Measurements from ENCODE around the gene SYN1.

Gene SYN1

DNA sequence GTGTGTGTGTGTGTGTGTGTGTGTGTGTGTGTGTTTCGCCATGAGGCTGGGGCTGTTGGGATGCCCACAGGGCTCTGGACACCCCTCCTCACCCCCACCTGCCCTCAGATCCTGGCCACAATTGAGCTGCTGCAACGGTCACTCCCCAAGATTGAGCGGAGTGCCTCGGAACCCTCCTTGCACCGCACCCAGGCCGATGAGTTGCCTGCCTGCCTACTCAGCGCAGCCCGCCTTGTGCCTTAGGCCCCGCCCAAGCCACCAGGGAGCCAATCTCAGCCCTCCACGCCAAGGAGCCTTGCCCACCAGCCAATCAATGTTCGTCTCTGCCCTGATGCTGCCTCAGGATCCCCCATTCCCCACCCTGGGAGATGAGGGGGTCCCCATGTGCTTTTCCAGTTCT is 48.4 kb downstream of the SYN1 start:
- FAIRE-seq, result no peak

DNA sequence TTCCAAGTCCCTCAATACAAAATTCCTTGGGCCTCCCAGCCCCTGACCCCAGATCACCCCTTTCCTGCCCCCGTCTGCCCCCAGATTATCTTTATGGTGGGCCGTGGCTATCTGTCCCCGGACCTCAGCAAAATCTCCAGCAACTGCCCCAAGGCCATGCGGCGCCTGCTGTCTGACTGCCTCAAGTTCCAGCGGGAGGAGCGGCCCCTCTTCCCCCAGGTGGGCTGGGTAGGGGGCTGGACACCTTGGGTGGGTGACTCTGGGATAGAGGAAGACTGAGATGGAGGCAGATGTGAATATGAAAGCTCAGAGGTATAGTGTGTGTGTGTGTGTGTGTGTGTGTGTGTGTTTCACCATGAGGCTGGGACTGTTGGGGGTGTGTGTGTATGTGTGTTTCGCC is 48.9 kb downstream of the SYN1 start:
- no peak for FAIRE-seq

DNA sequence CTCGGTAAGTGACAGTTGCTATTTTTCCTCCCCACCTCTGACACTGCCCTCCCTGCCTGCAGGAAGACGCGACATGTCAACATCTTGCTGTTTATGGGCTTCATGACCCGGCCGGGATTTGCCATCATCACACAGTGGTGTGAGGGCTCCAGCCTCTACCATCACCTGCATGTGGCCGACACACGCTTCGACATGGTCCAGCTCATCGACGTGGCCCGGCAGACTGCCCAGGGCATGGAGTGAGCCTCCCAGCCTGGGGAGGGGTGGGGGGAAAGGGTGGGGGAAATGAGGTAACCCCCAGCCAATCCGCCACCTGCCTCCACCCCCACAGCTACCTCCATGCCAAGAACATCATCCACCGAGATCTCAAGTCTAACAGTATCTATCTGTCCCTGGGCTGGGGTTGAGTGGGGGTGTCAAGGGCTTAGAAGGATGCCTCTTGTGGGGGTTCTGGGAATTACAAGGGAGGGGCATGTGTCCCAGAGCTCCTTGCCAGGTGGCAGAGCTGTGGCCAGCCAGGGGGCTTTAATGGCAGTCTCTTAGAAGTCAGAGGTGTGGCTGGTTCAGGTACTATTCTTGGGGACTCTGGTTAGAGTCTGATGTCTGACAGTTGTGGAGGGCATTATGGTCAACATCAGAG is 50.9 kb downstream of the SYN1 start:
- no peak for FAIRE-seq

DNA sequence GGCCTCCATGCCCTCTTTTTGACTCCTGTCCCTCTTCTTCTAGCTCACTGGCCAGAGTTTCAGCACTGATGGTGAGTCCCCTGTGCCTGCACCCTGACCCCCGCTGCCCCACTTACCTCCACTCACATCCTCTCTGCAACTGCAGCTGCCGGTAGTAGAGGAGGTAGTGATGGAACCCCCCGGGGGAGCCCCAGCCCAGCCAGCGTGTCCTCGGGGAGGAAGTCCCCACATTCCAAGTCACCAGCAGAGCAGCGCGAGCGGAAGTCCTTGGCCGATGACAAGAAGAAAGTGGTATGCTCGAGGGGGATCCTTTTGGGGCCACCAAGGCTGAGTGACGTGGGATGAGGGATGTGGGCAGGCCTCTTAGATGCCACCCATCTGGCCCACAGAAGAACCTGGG is 52.8 kb downstream of the SYN1 start:
- FAIRE-seq, result no peak

DNA sequence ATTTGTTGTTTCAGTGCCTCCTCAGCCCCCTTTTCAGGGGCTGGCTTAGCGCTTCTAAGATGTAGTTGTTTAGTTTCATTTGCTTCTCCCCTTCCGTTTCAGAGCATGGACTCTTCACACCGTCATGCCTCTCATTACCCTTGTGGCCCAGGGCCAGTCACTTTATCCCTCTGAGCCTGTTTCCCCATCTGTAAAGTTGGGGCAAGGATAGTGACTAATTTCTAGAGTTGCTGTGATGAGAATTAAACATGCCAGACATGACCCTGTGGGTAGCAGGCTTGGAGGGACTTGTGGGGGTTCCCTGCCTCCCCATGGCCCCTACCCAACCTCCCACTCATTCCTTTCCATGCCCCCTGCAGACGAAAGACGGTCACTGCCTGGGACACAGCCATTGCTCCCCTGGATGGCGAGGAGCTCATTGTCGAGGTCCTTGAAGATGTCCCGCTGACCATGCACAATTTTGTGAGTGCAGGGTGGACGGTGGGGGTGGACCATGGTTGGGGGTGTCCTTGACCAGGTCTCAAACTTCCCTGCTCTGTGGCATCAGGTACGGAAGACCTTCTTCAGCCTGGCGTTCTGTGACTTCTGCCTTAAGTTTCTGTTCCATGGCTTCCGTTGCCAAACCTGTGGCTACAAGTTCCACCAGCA is 55.1 kb downstream of the SYN1 start:
- no peak for FAIRE-seq

DNA sequence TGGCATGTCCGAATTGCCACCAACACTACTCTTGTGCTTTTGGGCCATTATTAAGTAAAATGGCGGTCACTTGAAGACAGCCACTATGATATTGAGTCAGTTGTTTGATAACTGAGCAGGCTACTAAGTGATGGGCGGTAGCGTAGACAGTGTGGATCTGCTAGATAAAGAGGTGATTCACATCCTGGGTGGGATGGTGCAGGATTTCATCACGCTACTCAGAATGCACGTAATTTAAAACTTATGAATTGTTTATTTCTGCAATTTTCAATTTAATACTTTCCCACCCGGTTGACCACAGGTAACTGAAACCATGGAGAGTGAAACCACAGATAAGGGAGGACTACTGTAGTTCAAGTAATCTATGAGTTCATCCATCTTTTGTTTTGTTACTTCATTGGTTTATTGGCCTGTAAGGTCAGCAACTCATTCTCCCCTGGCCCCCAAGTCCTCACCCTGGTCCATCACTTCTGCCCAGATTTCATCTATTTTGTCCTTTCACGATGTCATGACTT is 55.8 kb downstream of the SYN1 start:
- FAIRE-seq, result no peak

DNA sequence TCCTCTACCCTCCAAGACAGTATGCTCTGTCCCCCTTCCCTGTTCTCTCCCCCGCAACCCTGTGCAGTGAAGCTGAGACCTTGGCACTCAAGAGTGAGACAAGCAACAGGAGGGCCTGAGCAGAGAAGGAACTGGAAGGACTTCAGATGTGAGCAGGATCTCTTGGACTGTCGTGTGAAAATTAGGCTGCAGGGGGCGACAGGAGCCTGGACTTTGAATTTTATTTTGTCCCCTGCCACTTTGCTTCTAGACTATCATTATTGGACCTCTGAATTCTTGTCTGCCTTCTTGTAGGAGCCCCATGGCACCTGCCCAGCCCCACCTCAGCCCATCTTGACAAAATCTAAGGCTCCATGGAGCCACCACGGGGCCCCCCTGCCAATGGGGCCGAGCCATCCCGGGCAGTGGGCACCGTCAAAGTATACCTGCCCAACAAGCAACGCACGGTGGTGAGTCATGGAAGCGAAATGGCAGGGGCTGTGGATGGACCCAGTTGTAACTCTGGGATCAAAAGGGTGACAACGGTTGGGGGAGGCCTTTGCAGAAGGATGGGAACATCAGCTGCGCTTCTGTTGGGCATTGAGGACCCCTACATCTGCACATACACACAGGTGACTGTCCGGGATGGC is 56.9 kb downstream of the SYN1 start:
- no peak for FAIRE-seq

DNA sequence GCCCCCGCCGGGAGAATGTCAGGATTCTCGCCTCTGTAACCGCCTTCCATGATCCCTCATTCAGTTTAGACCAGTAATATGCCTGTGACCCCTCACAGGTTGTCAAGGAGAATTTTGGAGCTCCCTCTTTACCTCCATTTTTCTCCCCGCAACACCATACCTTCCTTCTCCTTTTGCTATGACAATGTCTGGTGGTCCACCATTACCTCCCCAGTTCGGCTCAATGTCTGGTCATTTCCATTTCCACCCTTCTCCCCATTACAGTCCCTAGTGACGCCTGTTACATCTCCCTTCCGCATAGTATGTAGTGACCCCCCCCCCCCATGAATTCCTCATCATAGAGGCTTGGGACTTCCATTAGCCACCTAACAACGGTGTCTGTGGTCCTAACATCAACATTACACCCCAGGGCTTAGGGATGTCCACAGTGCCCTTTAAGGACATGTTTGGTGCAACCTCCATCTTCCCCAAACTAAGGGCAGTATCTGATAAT is 58.0 kb downstream of the SYN1 start:
- FAIRE-seq, result no peak

DNA sequence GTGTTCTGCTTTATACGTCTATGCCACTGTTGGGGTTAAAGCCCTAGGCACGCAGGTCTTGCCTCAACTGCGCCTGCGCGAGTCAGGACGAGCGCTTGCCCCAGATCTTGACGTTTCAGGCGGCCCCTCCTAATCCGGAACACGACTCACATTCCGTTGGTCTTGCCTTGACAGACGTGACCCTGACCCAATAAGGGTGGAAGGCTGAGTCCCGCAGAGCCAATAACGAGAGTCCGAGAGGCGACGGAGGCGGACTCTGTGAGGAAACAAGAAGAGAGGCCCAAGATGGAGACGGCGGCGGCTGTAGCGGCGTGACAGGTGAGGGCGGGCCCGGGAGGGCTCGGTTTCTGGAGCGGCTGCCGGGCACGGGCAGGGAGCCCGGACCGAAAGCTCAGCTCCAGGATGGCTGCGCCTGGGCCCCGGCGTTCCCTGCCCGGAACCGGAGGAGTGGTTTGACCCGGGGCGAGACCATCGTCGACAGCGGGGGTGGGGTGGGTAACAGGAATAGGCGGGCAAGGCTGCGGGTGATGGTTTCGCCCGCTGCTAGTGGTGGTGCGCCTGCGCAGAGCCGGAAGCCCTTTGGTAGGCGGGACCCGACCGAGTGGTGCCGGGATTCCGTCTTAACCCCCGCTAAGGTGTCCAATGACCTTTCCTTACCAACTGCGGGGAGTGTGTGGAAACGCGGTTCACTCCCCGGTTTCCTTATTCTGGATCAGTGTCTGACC is 58.6 kb downstream of the SYN1 start, which contains the start of gene ARAF:
ARAF (plus strand) TSS at position 272 of the 725 bp plus-strand sequence. CDS start 1,763 bp downstream, outside the sequence.
- FAIRE-seq, result peak; percentile 55

DNA sequence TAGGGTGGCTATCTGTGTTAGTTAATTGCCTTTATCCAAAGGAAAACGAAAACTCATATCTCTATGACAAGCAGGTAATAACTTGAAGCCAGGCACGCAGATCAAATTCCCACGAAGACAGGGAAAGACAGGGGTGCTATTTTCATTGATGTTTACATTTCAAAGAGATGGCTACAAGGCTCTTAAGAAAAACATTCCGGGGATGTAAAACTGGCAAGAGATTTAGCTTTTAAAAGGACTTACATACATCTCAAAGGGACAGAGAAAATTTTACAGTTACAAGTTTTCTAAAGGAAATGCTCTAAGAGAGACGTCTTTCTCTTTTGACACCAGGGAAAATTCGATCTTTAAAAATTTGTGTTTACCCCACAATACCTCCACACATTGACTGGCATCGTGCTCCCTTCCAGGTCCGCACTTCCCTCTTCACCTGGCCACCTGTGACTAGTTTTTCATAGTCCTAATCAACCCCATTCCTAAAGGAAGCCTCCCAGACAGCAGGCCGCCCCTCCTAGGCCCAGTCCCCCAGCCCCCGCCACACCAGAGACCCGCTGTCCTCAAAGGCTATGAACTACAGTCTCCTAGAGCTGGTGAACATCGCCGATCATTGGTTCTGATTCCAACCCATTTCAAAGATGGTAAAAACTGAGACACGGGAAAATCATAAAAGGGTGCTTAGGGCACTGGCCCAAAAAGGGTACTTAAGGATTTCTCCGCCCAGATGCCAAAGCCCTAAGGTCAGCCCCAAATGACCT is 59.3 kb downstream of the SYN1 start:
- FAIRE-seq, result no peak

DNA sequence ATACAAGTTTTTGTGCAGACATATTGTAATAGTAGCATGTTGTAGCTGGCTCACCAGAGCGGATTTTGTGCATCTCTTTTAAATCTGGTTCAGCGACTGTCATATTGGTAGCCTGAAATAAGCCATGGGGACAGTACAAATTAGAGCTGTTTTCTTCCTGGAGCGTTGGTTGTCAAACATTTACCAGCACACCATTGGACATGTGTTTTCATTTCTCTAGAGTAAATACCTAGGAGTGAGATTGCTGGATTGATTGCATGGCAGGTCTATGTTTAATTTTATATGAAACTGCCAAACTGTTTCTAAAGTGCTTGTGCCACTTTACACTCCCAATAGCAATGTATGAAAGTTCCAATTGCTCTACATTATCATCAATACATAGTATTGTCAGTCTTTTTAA is 61.2 kb downstream of the SYN1 start:
- FAIRE-seq, result no peak

DNA sequence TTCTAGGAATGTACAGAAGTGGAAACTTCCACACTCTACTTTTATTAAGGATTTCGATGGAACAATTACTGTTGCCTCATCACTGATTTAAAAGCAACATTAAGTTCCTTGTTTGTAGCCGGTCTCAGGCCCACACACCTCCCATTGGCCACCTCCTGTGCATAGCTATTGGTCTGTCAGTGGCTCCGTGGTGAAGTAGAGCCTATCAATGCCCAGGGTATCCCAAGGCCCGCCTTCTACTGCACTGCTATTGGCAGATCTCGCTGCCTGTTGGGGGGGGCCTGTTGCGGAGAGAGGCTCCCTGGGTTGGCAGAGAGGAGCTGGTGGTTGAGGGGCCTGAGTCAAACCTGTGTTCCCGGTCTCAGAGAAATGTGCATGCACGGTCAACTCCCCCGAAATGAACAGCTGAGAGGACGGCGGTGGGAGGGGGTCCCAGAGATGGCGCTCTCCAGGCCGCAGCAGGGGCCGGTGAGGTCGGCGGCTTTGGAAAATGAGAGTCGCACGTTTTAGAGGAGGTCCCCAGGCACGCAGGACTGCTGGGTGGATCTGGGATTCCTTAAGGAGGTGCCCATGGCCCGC is 63.5 kb downstream of the SYN1 start:
- peak; percentile 73 for FAIRE-seq

DNA sequence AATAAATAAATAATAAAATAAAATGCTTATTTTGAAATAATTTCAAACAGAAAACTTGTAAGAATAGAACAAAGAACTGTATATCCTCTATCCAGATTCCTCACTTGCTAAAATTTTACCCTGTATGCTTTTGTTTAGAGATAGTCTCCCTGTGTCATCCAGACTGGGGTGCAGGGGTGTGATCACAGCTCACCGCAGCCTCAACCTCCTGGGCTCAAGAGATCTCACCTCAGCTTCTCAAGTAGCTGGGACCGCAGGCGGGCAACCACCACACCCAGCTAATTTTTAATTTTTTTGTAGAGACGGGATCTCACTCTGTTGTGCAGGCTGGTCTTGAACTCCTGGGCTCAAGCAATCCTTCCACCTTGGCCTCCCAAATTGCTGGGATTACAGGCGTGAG is 76.2 kb downstream of the SYN1 start:
- no peak for FAIRE-seq

DNA sequence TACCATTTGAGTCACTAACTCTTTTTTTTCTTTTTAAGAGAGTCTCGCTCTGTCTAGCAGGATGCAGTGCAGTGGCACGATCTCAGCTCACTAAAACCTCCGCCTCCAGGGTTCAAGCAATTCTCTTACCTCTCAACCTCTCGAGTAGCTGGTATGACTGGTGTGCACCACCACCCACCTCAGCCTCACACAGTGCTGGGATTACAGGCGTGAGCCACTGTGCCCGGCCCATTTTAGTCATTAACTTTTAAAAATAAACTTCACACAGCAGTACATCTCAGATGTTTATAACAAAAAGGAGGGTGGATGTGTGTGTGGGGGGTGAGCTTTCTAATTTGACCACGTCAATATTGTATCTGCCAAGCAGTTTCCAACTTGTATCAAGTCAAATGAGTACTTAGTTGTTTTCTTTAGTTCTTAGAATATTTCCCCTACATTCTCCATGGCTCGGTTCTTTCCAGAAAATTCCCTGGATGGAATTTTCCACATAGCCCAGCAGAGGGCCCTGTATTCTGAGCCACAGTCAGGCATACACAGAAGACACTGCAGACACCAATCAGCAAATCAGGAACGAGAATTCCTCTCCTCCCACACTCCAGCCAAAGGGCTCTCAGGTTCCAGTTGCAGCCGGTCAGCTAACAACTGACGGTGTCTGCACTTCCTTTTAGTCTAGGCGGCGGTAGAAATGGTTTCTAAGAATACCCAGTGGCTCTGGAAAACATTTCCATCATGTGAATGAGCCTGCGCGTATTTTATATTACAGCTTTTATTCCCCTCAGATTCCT is 78.7 kb downstream of the SYN1 start:
- FAIRE-seq, result peak; percentile 93

DNA sequence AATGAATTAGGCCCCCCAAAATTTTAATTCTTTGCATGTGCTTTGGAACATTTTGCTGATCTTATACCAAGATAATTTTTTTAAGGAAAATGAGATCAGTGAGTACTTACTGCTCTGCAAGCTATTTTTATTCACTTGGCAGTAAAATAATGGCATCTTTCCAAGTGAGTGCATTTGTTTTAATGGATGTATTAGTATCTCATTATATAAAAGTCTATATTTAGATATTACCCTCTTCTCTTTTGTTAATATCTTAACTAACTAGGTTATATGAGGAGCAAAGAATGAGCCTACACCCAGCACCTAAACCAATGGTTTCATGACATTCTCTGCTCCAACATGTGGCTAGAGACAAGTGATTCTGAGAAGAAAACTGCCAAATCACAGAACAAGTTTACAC is 79.8 kb downstream of the SYN1 start:
- FAIRE-seq, result no peak

DNA sequence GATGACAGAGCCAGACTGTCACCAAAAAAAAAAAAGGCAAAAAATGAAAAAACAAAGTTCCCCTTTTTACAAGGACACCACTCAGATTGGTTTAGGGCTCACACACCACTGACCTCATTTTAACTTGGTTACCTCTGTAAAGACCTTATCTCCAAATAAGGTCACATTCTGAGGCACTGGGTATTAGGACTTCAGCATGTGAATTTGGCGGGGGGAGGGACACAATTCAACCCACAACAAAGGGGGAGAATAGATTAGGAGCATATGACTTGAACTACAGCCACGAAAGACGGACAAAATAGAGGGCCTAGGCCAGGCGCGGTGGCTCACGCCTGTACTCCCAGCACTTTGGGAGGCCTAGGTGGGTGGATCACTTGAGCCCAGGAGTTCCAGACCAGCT is 89.6 kb downstream of the SYN1 start:
- no peak for FAIRE-seq

DNA sequence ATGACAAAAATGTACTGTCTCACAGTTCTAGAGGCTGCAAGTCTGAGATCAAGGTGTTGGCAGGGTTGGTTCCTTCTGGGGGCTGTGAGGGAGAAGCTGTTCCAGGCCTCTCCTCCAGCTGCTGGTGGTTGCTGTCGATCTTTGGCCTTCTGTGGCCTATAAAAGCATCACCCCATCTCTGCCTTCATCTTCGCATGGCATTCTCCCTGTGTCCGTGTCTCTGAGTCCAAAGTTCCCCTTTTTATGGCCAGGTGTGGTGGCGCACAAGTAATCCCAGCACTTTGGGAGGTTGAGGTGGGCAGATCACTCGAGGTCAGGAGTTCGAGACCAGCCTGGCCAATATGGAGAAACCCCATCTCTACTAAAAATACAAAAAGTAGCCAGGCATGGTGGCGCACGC is 90.1 kb downstream of the SYN1 start:
- no peak for FAIRE-seq

DNA sequence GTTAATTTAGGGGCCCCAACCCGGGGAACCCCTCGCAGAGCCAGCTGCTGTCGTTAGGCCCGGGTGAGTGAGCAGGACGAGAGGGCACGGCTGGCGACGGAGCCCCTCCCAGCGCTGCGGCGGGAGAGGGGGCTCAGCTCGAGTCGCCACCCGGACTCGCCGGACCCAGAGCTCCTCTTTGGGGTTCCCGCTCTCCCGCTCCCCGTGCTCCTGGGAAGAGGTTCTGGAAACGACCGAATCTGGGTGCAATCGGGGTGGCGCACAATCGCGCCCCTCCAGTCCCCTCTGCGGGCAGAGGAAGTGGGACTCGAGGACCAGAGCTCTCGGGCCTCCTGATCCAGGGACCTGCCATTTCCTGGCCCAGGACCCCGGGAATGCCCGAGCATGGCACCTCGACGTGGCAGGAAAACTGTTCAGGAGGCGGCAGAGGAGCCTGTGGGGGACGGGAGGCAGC is 95.9 kb downstream of the SYN1 start:
- FAIRE-seq, result no peak

DNA sequence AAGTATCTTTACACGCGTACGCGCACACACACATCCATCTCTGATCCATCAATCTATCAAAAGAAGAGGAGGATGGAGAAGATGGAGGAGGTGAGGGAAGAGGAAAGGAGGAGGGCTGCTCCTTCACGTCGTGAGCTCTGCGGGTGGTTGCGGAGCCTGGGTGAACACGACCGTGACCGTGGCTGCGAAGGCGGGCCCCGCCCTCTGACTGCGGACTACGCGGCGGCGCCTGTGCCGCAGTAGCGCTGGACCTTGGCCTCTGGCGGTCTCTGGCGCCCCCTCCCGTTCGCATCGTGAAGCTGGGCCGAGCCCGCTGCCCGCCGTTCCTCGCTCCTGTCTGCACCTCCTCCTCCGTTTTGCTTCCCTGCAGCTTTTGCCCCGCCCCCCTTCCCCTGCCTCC is 96.4 kb downstream of the SYN1 start:
- no peak for FAIRE-seq

All from TTC549 (cell line).